Adipose tissue (tissue), 3 donors: ENCODE results near the gene AFF3. TPM values are rescaled to one million over a fixed set of nuclear protein-coding genes. Genes with fewer than 3 reads are reported as not detected.

Experiments
- H3K27ac ChIP-seq: one replicate; pipeline ENCODE4 v1.5.1; 2013; ENCODE audit warnings: low read depth, low read length
- WGBS, 3 donors: extraction: QIAGEN DNeasy Blood & Tissue Kit; methylation state at CpG; one replicate each; pipeline ENCODE4 v1.1.7; 2013; 5-methylcytosine and 5-hydroxymethylcytosine counted together
- polyA plus RNA-seq, 3 donors: library from polyadenylated mRNA; stranded (reverse); fragments of 200-250 nt; gene quantifications; one replicate each; pipeline ENCODE4 v1.2.3, GENCODE V29; 2013
- donor health status: healthy with polysubstance abuse.
- donor health status: Bipolar disorder and iron deficiency.
- donor health status: healthy.

The AFF3 gene
- polyA plus RNA-seq, 3 donors, result 0.21 to 0.56 (median 0.56) TPM

GRCh38 chr2:99864561-99865553 lies 277.5 kb downstream of the AFF3 start:
- 52 to 66% (median 60%) methylated on average over 10 of the region's 10 CpGs for WGBS, 3 donors
- no peak overlapping the region for H3K27ac ChIP-seq

- 64 to 86% (median 67%) methylated on average over 2 of the region's 2 CpGs for WGBS, 3 donors
Observed at GRCh38 chr2:99863903-99864270, 278.5 kb downstream of the AFF3 start.

GRCh38 chr2:99863236-99863902 lies 279.0 kb downstream of the AFF3 start:
- 84 to 95% (median 94%) methylated on average over 4 of the region's 4 CpGs for whole genome bisulfite sequencing, 3 donors

More at GRCh38 chr2:99863903-99864270, 278.5 kb downstream of the AFF3 start:
- H3K27ac ChIP-seq, result no peak overlapping the region

GRCh38 chr2:99862566-99862965 lies 279.8 kb downstream of the AFF3 start:
- 20 to 64% (median 21%) methylated on average over 3 of the region's 3 CpGs for WGBS, 3 donors
- no peak overlapping the region for H3K27ac ChIP-seq

More at GRCh38 chr2:99863236-99863902, 279.0 kb downstream of the AFF3 start:
- H3K27ac ChIP-seq, result no peak overlapping the region

GRCh38 chr2:99861376-99861760 lies 281.0 kb downstream of the AFF3 start:
- H3K27ac ChIP-seq, result no peak overlapping the region
- 26 to 59% (median 37%) methylated on average over 2 of the region's 2 CpGs for WGBS, 3 donors

- 86 to 89% (median 88%) methylated on average over 4 of the region's 4 CpGs for WGBS, 3 donors
- H3K27ac ChIP-seq, result no peak overlapping the region
Observed at GRCh38 chr2:99860720-99861375, 281.5 kb downstream of the AFF3 start.

- H3K27ac ChIP-seq, result no peak overlapping the region
- 65 to 84% (median 74%) methylated on average over 6 of the region's 6 CpGs for WGBS, 3 donors
Observed at GRCh38 chr2:99858951-99859596, 283.3 kb downstream of the AFF3 start.

GRCh38 chr2:99857867-99858444 lies 284.4 kb downstream of the AFF3 start:
- 84 to 91% (median 87%) methylated on average over 4 of the region's 4 CpGs for WGBS, 3 donors
- no peak overlapping the region for H3K27ac ChIP-seq

- 95 to 98% (median 95%) methylated on average over 1 of the region's 1 CpG for WGBS, 3 donors
- no peak overlapping the region for H3K27ac ChIP-seq
Observed at GRCh38 chr2:99857372-99857771, 285.0 kb downstream of the AFF3 start.

GRCh38 chr2:99856119-99856518 lies 286.3 kb downstream of the AFF3 start:
- H3K27ac ChIP-seq, result no peak overlapping the region
- WGBS, 3 donors, result 77 to 90% (median 85%) methylated on average over 1 of the region's 1 CpG

- WGBS, 3 donors, result 46 to 53% (median 48%) methylated on average over 5 of the region's 5 CpGs
- no peak overlapping the region for H3K27ac ChIP-seq
Observed at GRCh38 chr2:99854236-99854852, 288.0 kb downstream of the AFF3 start.

- no peak overlapping the region for H3K27ac ChIP-seq
- WGBS, 3 donors, result 94 to 99% (median 97%) methylated on average over 2 of the region's 2 CpGs
Observed at GRCh38 chr2:99852956-99853355, 289.4 kb downstream of the AFF3 start.

GRCh38 chr2:99852376-99852934 lies 289.9 kb downstream of the AFF3 start:
- no peak overlapping the region for H3K27ac ChIP-seq
- 77 to 90% (median 88%) methylated on average over 6 of the region's 6 CpGs for WGBS, 3 donors

GRCh38 chr2:99851811-99852210 lies 290.6 kb downstream of the AFF3 start:
- WGBS, 3 donors, result 79 to 91% (median 90%) methylated on average over 4 of the region's 4 CpGs

GRCh38 chr2:99851089-99851488 lies 291.3 kb downstream of the AFF3 start:
- 80 to 94% (median 88%) methylated on average over 2 of the region's 2 CpGs for WGBS, 3 donors
- H3K27ac ChIP-seq, result no peak overlapping the region

More at GRCh38 chr2:99851811-99852210, 290.6 kb downstream of the AFF3 start:
- H3K27ac ChIP-seq, result no peak overlapping the region

GRCh38 chr2:99850084-99850710 lies 292.2 kb downstream of the AFF3 start:
- WGBS, 3 donors, result 22 to 73% (median 66%) methylated on average over 5 of the region's 5 CpGs
- H3K27ac ChIP-seq, result no peak overlapping the region
